ENCODE data around the gene SNHG17. TPM values are rescaled to one million over a fixed set of nuclear protein-coding genes. Genes with fewer than 3 reads are reported as not detected.
A peak's percentile ranks its signal among the peaks of the same experiment; 100 is the strongest.

Gene SNHG17
- 111 and 114 TPM in 2 replicates for total RNA-seq (2022)
- Bru-seq, nascent RNA = percentile 99 among the genes with signal in this experiment
- BruChase-seq, experiment 1, labeled RNA remaining after a 6-hour chase = percentile 93 among the genes with signal in this experiment
- percentile 92 among the genes with signal in this experiment for BruChase-seq, experiment 2, labeled RNA remaining after a 2-hour chase
- long read RNA-seq, partial matches to known transcripts = 33 of 81 reads
- long read RNA-seq, other reads (novel, unspliced or antisense) = 46 of 81 reads

DNA sequence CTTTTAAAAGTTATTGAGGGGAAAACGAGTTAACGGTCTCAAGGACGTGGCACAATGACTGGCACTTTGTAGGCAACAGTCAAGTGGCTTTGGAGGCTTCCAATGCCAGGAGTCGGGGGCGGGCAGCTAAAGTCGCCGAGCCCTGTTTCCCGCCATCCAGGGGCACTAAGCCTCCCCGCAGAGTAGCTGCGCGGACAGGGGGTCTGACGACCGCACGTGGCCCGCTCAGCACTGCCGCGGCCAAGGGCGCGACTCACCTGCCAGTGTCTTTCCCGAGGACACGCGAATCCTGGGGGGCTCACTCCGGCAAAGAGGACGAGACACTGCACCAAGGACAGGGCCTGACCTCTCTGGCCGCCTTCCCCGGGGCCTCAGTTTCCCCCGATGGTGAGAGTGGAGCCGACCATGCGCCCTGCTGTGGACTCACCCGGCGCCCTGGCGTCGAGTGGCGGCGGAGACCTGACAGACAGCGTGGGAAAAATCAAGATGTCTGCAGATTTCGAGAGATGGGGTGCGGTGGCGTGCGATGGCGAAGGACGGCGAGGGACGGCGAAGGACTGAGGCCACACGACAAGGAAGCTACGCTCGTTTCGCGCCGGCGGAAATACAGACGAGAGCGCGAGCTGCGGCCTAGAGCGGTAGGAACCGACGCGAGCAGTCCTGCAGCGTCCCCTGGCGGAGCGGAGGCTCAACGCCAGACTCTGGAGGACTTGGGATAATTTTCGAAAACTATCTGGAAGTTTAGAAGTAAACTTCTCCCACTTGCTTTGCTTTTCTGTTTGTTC is at the start of gene SNHG17:
Gene SNHG17, minus strand, starts transcription at position 559 of the 785 bp plus-strand sequence.
- no peaks in the 10 kb centered on the region for H3K9me3 Mint-ChIP-seq (ENCODE audit: low read depth, unreplicated experiment)
- BruUV-seq (replicated peaks) = TSS peak; percentile 65
- peaks cover 24% of the 10 kb centered on the region for H3K4me1 Mint-ChIP-seq (ENCODE audit: low read depth, unreplicated experiment)
- H3K36me3 Mint-ChIP-seq (ENCODE audit: insufficient read depth, unreplicated experiment) = peaks cover 53% of the 10 kb centered on the region
- peaks cover 20% of the 10 kb centered on the region for H3K27me3 Mint-ChIP-seq (ENCODE audit: unreplicated experiment)
- TF ChIP-seq, protein P1, sequence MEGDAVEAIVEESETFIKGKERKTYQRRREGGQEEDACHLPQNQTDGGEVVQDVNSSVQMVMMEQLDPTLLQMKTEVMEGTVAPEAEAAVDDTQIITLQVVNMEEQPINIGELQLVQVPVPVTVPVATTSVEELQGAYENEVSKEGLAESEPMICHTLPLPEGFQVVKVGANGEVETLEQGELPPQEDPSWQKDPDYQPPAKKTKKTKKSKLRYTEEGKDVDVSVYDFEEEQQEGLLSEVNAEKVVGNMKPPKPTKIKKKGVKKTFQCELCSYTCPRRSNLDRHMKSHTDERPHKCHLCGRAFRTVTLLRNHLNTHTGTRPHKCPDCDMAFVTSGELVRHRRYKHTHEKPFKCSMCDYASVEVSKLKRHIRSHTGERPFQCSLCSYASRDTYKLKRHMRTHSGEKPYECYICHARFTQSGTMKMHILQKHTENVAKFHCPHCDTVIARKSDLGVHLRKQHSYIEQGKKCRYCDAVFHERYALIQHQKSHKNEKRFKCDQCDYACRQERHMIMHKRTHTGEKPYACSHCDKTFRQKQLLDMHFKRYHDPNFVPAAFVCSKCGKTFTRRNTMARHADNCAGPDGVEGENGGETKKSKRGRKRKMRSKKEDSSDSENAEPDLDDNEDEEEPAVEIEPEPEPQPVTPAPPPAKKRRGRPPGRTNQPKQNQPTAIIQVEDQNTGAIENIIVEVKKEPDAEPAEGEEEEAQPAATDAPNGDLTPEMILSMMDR (IDR thresholded peaks at IDR 0.05; ENCODE audit: unreplicated experiment) = peak; percentile 100
- DNase-seq = peak; percentile 95
- peak within 1 kb of the TSS; percentile 88 for H3K4me3 Mint-ChIP-seq (ENCODE audit: low read depth, unreplicated experiment)
- H3K27ac Mint-ChIP-seq (ENCODE audit: unreplicated experiment) = peak within 1 kb of the TSS; percentile 90
- CTCF ChIA-PET = interaction anchor here (0.6 to 2.5 kb wide), 8 partner anchors 12 to 169 kb away, joined by 3 to 39 read pairs (median 6); partner anchors contain the start of gene RALGAPB
- intact Hi-C loops (cut with micrococcal nuclease; ENCODE audit: unreplicated experiment) = loop anchor here (1.0 kb wide), 1 partner anchor 11 kb away; no protein-coding TSS in a partner anchor

DNA sequence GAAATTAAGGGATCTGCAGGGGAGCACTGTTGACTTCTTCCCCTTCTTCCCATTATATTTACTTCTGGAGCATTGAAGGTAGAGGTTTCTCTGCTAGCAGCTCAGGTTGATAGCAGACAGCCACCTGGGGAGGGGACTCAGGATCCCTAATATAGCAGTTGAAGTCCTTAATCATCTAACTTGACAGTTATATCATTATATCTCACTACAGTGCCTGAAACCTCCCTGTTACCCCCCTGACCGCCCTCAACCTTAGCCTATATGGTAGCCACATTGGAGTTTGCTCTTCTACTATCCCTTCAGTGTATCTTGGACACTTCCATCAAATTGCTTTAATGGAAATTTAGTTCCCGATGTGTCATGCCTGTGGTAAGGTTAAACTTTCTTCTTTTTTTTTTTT is 44.5 kb upstream of the SNHG17 start:
- H3K4me3 Mint-ChIP-seq (ENCODE audit: low read depth, unreplicated experiment) = no peak overlapping the region
- no peak for DNase-seq
- no TSS peak for BruUV-seq (replicated peaks)
- TF ChIP-seq, protein P1 (IDR thresholded peaks at IDR 0.05; ENCODE audit: unreplicated experiment) = no peak
- H3K36me3 Mint-ChIP-seq (ENCODE audit: insufficient read depth, unreplicated experiment) = peaks cover 3% of the 10 kb centered on the region
- H3K27ac Mint-ChIP-seq (ENCODE audit: unreplicated experiment) = no peak overlapping the region
- intact Hi-C loops (cut with micrococcal nuclease; ENCODE audit: unreplicated experiment) = no loop called here
- CTCF ChIA-PET = interaction anchor here (0.6 to 0.7 kb wide), 3 partner anchors 36 to 829 kb away, joined by 3 read pairs; no protein-coding TSS in a partner anchor
- H3K27me3 Mint-ChIP-seq (ENCODE audit: unreplicated experiment) = no peaks in the 10 kb centered on the region
- H3K9me3 Mint-ChIP-seq (ENCODE audit: low read depth, unreplicated experiment) = no peaks in the 10 kb centered on the region
- peaks cover 7% of the 10 kb centered on the region for H3K4me1 Mint-ChIP-seq (ENCODE audit: low read depth, unreplicated experiment)

DNA sequence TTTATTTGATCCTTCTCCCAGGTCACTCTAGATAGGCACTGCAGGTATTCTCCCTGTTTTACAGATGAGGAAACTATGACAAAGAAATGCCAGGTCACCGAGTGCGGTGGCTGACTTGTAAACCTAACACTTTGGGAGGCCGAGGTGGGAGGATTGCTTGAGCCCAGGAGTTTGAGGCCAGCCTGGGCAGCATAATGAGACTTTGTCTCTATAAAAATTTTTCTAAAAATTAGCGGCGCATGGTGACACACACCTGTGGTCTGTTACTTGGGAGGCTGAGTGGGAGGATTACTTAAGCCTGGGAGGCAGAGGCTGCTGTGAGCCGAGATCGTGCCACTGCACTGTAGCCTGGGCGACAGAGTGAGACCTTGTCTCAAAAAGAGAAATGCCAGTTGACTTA is 42.6 kb upstream of the SNHG17 start:
- H3K27me3 Mint-ChIP-seq (ENCODE audit: unreplicated experiment) = no peaks in the 10 kb centered on the region
- no peaks in the 10 kb centered on the region for H3K9me3 Mint-ChIP-seq (ENCODE audit: low read depth, unreplicated experiment)
- H3K4me3 Mint-ChIP-seq (ENCODE audit: low read depth, unreplicated experiment) = no peak overlapping the region
- intact Hi-C loops (cut with micrococcal nuclease; ENCODE audit: unreplicated experiment) = no loop called here
- CTCF ChIA-PET = interaction anchor here (0.8 kb wide), 1 partner anchor 13 kb away, joined by 3 read pairs; no protein-coding TSS in a partner anchor
- H3K36me3 Mint-ChIP-seq (ENCODE audit: insufficient read depth, unreplicated experiment) = peaks cover 20% of the 10 kb centered on the region
- DNase-seq = no peak
- no peak overlapping the region for H3K27ac Mint-ChIP-seq (ENCODE audit: unreplicated experiment)
- TF ChIP-seq, protein P1 (IDR thresholded peaks at IDR 0.05; ENCODE audit: unreplicated experiment) = no peak
- no TSS peak for BruUV-seq (replicated peaks)
- peaks cover 17% of the 10 kb centered on the region for H3K4me1 Mint-ChIP-seq (ENCODE audit: low read depth, unreplicated experiment)

DNA sequence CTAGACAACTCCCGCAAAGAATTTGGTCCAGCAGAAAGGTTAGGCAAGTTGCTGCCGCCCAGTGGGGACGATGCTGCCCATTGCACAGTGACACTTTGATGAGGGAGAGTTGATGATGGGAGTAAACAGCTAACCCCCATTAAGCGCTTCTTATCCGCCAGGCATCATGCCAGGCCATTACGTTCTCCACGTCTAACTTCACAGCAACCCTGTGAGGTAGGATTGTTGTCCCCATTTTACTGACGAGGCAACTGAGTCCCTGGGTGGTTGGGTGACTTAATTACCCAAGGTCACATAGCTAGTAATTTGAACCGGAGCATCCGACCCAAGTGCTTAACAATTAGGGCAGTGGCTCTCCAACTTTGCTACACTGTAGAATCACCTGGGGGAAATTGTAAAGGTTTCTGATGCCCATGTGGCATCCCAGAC is 38.3 kb upstream of the SNHG17 start:
- intact Hi-C loops (cut with micrococcal nuclease; ENCODE audit: unreplicated experiment) = no loop called here
- Mint-ChIP-seq H3K27ac (ENCODE audit: unreplicated experiment) (peak overlapping the region; percentile 55), H3K27me3 (ENCODE audit: unreplicated experiment) (no peaks in the 10 kb centered on the region), H3K9me3 (ENCODE audit: low read depth, unreplicated experiment) (no peaks in the 10 kb centered on the region), H3K4me3 (ENCODE audit: low read depth, unreplicated experiment) (peak overlapping the region; percentile 82), H3K4me1 (ENCODE audit: low read depth, unreplicated experiment) (peaks cover 31% of the 10 kb centered on the region), H3K36me3 (ENCODE audit: insufficient read depth, unreplicated experiment) (peaks cover 29% of the 10 kb centered on the region)
- no peak for DNase-seq
- no TSS peak for BruUV-seq (replicated peaks)
- TF ChIP-seq, protein P1 (IDR thresholded peaks at IDR 0.05; ENCODE audit: unreplicated experiment) = no peak
- CTCF ChIA-PET = interaction anchor here (0.7 to 2.8 kb wide), 6 partner anchors 21 to 185 kb away, joined by 3 to 48 read pairs (median 8); partner anchors contain the start of gene SNHG17

All from Calu3 (cell line).